NOMO-1 treated with DMSO at 0.1 percent for 48 hours (cell line): ENCODE results near the gene SCN4A.
"Not testable (repeated sequence)": the region's sequence is repeated elsewhere in the genome, so short reads cannot be mapped to it uniquely, and the experiment has no call there.

Source experiments
- DNase-seq: peaks from one replicate; lab custom pipeline; 2025; ENCODE audit not compliant: unreplicated experiment; lab: John Stamatoyannopoulos, UW

Gene SCN4A

DNA sequence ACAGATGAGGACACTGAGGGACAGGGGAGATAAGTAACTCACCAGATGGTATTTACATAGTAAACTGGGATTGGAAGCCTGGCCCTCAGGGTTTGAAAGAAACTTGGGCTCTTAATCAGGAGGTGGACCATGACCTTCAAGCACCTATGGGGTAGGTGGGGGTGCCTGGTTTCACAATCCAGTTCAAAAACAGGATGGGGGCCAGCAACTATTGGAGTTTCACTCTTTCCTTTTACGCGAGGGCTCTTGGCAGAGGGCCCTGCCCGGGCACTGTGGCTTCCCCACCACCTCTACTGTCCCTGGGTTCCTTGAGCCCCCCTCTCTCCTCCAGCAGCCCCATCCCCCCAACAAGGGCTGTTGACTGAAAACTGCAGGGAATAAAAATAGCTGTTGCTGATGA, 14.1 kb upstream of the SCN4A start:
- DNase-seq: no peak

DNA sequence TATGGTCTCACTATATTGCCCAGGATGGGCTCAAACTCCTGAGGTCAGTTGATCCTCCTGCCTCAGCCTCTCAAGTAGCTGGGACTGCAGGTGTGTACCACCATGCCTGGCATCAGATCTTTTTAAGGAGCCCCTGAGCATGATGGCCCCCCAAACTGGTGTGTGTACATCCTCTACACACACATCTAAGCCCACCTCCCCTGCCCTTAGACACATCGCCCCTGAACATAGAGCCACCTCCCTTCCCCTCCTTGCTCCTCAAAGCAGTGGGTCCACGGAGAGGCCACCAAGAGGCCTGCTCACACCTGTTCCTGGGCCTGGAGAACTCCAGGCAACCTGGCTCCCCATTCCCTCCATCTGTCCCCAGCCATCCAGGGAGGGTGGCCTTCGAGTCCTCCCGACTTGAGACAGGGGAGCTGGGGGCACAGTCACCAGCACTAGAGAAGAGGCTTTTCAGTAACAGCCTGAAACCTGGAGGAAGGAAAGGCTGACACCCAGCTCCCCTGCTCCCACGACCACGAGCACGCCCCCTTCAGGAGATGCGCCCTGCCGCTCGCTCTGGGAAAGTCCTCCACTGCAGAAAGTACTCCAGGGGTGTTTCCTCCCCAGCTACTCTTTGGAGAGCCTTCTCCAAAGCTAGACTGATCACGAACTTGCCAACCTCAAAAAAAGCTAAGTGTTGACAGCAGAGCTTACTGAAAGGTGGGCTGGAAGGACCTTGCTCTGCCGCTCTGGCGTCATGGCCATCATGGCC, 12.8 kb upstream of the SCN4A start:
- DNase-seq: no peak

DNA sequence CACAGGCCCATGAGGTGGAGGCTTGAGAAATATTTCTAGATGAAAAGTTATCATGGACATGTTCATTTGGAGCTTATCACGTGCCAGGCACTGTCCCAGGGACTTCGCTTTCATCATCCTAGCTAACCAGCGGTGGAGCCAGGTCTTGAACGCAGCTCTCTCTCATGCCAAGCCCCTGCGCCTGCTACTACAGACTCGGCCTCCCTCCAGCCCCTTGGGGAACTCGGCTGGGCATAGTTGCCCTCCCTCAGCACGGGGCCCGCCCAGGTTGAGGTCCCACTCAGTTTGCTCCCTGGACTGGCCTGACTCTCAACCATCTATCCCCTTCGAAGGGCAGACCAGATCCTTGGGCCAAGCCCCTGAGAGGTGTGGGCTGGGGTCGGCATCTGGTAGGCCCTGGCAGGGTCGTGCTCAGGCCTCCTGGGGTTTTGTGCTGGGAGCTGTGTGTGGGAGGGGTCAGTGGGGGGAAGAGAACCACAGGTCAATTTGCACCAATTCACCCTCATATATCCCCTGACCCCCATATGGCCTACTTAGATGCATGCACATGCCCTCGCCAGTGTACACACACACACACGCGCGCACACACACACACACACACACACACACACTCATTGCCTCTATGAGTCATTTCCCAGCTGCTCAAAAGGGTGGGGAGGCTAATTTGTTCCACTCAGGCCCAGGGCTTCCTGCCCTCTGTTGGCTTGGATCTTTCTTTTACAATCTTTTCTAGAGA, 12.1 kb upstream of the SCN4A start:
- DNase-seq: peak; percentile 64

DNA sequence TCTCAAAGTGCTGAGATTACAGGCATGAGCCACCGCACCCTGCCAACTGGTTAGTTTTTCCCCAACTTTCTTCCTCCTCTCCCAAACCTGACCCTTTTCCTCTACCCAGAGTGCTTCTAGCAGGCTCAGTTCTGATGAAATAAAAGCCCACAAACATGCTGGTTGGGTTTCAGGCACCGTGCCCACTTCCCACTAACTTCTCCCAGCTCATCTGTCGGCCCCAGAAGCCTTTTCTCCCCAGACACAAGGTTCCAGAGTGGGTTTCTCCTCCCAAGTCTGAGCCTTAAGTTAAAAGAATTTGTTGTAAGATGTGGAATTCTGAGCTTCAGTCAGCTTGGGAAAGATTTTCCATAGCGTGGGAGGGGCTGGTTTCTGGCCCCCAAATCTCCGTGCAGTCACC, 11.5 kb upstream of the SCN4A start:
- DNase-seq: no peak

DNA sequence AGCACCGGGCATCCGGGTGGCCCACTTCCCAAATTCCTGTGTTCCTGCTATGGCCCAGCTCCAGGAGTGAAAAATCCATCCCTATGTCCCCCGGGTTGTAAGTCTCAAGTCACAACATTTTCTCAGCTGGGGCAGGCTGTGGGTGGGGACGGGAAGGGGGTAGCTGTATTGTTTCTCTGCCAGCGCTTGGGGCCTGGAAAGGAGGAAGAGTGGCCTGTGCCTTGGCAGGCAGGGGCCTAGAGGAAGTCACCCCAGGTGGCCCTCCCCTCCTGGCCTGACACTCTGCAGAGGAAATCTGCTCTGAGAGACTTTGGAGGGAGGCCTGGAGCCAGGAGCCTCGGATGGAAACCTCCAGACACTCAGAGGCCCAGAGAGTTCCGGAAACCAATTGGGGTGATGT, 10.6 kb upstream of the SCN4A start:
- DNase-seq: no peak

DNA sequence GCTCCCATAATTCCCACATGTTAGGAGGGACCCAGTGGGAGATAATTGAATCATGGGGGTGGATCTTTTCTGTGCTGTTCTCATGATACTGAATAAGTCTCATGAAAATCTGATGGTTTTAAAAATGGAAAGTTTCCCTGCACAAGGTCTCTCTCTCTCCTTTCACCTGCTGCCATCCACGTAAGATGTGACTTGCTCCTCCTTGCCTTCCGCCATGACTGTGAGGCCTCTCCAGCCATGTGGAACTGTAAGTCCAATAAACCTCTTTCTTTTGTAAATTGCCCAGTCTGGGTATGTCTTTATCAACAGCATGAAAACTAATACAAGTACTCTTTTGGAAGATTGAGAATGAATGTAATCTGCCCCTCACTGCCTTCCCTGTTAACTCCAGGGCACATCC, 9.9 kb upstream of the SCN4A start:
- DNase-seq: not testable (repeated sequence)

DNA sequence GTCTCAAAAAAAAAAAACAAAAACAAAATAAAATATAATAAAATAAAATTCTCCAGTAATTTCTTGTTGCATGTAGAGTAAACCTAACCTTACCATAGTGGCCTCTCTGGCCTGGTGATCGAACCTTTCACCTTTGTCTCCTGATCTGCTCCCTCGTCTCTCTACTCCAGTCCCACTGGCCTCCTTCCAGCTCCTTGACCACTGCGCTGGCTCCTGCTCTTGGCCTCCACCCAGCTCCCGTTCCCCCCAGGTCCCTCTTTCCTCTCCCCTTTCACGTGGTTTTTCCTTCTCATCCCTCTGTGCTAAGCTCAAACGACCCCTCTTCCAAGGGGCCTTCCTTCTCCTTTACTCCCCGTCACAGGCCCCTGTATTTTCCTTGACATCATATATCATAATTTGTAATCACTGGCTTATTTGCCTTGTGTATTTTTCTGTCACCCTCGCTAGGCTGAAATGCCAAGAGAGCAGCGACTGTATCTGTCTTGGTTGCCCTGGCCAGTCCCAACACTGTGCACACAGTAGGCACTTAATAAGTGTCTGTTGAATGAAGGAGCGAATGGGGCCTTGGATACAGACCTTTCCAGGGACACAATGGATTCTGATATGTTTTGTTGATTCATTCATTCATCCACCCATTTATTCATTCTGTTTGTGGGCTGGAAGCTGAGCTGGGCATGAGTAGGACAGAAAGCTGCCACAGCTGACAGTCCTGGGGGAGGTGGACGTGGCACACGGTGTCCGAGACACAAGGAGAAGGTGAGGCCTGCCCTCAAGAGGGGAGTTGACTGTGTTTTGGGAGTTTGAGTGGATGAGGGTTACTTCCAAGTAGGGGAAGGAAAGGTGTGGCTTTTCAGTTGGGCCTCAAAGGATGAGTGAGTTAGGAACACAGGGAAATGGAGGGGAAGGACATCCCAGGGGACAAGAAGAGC, 5.8 kb upstream of the SCN4A start:
- no peak for DNase-seq

DNA sequence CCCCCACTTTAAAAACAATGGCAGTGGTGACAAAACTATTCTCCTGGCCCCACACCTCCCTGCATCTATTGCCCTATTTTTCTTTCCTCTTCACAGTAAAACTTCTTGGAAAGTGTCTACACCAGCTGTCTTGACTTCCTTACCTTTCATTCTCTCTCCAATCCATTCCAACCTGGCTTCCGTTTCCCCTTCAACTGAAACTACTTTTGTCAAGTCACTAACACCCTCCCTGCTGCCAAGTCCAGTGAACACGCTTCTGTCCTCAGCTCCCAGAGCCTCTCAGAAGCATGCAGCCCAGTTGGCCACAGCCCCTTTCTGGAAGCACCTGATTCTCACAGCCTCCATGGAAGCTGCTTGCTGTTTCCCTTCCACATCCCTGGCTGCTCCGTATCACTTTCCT, 4.0 kb upstream of the SCN4A start:
- no peak for DNase-seq

DNA sequence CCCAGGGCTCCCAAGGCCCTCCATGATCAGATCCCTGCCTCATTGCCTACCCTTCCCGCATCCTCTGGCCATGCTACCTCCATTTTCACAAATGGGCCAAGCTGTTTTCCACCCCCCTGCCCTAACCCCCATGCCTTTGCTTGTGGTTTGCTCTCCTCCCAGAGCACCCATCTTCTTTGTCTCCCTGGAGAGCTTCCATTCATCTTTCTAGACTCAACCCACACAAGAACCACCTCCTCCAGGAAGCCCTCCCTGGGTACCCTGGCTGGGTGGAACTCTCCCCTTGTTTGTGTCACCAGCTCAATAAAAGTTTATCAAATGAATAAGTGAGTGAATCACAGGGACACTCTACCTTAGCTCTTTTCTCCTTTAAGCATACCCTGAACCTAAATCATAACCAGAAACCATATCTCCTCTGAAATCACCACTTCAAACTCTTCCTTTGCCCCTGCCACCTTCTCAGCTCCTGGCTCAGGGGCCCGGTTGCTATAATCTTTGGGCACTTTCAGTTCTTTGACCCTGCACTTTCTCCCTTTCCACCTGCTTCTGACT, 2.9 kb upstream of the SCN4A start:
- DNase-seq: no peak

DNA sequence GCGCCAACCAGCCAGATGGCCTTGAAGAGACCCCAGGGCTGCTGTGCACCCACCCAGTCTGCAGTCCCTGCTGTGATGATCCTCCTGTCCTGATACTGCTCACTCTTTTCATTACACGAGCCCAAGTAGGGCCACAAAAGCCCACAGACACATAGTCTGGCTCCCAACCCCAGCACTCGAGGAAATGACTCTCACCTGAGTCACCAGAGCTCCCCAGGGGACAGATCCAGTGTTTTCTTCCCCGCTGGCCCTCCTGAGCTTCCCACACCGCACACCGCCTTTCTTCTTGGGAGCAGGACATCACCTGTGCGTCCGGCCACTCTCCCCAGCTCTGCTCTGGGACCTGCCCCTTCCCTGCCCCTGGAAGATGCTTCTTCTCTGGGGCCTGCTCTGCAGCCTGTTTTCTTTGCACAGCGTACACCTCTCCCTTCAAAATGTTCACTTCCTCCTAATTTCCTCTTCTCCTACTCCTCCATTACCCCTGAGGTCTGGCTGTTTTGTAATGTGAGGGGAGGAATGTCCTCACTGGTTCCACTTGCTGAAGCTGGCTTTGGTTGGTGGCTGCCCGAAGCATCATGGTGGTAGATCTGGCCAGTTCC, 2.0 kb upstream of the SCN4A start:
- no peak for DNase-seq

DNA sequence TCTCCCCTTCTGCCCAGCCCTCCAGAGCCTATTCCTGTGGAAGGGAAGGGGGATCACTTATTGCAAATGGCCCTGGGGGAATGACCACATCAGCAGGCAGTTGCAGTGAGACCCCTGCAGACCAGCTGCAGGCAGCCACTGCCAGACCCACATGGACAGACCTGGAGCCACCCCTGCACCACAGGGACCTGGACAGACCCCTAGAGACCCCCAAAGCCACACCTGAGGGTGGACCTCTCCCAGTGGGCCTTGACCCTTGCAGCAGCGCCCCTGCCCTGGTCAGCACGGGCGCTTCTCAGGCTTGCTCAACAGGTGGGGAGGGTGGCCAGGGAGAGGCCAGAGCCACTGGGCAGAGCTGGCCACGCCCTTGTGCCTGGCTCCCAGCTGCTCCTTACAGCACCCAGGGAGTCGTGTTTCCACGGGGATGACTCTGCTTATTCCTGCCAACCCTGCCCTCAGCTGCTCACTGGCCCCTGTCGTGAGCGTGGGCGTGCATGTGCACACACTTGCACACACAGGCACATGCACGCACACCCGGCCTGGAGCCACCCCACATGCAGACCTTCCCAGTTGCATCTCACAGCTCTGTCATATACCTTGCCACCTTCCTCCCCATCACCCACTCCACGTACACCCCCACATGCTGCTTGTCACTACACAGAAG, 1.3 kb upstream of the SCN4A start:
- no peak for DNase-seq

DNA sequence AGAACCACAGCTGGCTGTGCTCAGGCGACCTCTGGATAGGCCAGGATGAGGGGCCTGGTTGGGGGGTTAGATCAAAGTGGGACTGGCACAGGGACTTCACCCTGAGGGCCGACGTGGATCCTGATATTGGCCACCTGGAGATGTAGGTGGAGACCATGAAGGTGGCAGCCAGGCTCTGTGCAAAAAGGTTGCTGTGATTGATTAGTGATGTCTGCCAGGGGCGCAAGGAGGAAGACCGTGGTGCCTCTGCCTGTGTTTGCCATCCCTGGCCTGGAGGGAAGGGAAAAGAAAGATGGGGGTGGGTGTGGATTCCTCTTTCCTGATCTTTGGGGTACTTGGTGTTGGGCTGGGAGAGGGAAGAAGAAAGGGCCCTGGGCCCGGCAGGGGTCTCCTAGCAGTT, 529 bp upstream of the SCN4A start:
- DNase-seq: no peak

DNA sequence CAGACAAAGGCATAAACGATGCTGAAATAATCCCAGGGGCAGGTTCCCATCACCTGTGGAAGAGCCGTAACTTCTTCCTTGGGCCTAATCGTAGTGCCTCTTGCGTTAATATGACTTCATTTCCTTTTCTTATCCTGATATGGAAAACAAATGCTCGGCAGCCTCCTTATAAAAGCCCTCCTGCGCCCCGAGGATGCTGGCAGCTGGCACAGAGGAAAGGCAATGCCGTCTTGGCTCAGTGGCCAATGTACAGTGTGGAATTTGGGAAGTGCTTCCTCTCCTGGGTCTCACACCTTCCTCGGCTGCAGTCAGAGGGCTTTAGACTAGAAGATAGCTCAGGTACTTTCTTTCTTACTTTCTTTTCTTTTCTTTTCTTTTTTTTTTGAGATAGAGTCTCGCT, 3.4 kb downstream of the SCN4A start:
- no peak for DNase-seq

DNA sequence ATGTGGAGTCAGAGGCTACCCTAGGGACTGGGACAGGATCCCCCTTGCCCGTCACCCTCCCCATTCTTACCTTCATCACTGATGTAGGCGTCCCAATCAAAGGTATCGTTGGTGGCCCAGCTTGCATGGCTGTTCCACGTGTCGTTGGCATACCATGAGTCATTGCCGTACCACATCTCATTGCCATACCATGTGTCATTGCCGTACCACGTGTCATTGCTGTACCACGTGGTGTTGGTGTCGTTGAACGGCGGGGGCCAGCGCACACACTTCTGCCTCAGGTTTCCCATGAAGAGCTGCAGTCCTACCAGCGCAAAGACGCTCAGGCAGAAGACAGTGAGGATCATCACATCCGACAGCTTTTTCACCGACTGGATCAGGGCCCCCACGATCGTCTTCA, 4.8 kb downstream of the SCN4A start:
- no peak for DNase-seq

DNA sequence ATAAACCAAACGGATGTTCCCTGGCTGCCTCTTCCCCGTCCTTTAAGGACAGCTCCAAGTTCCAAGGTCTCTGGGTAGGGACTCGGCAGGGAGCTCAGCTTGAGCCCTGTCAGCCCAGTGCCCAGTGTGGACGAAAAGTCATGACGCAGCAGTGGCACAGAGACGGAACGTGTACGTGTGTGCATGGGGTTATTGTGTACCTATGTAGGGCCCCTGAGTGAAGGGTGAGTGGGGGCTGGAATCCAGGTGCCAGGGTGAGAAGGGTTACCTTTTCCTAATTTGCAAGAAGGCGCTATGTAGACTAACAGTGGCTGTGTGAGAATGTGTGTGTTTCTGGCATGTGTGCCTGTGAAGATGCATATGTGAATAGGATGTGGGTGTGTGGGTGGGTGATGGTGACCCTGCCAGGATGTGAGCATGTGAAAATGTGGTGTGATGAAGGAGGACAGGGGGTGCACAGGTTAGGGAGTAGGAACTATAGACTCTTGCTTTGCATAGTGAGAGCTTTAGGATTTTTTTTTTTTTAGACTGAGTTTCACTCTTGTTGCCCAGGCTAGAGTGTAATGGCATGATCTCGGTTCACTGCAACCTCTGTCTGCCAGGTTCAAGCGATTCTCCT, 6.0 kb downstream of the SCN4A start:
- DNase-seq: no peak

DNA sequence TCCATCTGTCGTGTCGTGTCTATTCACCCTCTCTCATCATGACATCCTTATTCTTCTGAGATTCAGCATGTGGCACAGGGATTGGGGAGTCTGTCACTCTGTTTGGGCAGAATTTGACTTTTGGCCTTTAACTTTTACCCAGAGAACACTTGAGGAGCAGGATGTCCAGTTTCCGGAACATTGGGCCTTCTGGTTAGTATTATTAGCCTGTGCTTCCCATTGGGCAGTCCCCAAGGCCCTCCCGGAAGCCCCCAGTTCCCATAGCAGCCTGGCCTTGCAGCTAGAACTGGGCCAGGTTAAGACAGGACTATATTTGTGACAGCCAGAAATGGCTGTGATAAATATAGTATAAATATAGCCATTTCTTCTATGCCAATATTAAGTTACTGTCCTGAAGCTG, 9.6 kb downstream of the SCN4A start:
- no peak for DNase-seq

DNA sequence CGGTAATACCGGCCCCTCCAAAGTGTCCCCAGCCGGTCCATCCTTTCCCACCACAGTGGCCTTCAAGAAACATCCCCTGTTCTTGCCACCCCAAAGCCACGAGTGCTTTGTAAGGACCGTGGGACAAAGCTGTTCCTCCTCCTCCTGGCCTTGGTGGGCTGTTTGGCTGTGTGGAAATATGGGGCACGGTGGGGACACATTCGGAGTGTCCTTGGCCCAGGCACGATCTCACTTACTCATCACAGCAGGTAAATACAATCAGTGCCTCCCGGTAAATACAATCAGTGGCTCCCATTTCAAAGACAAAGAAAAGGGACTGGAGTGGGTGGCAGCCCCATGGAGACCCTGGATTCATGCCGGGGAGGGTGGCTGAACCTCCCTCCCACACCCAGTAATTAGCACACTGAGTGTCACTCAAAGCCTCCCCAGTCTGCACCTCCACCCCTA, 10.4 kb downstream of the SCN4A start:
- no peak for DNase-seq

DNA sequence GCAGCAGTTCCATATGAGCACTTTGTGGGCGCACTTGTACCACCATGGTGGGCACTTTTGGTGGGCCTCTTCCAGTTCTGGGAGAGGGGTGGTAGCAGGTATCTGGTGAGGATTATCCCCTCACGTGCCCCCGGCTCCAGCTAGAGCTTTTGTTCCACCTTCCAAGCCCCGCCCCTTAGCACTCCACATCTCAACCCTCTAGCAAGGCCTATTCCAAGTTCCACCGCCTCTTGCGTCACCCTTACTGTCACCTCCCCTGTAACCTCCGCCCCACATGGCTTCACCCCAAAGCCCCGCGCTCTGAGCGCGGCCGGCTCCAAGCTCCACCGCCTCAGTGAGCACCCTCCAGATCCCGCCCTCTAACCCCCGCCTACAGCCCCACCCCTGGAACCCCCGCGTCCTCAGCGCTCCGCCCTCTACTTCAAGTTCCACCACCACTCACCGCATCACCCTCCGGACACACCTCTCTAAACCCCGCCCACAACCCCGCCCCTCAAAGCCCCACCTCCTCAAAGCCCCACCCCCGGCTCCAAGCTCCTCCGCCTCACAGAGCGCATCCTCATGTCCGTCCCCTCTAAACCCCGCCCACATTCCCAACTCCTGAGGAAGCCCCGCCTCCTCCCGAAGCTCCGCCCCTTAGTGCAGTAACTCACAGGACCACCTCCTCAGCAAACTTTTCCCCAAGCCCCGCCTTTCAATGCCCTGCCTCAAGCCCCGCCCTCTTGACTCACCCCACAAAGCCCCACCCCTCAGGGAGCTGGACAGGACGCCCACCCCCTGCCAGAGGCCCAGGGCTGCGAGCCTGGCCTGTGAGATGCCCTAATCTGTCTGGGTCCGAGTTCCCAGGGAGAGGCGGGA, 11.1 kb downstream of the SCN4A start:
- peak; percentile 62 for DNase-seq

DNA sequence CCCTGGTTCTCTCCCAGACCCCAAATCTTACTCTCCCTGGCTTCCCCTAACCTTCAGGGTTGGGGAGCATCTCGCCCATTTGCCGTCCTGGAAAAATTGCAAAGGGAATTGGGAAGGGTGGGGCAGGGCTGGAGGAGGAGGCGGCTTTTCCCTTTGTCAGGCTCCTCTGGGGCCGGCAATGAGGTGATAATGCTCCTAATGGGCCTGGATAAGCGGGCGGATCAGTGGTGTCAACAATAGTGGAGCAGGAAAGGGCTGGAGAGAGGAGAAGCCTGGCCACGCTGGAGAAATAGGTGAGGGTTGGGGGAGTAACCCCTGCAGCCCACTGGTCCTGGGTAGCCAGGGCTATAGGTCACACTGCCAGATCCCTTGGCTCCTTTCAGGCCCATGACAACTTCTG, 12.3 kb downstream of the SCN4A start:
- no peak for DNase-seq
